GM19240 (cell line): ENCODE results near the gene NDUFA8.
A peak's percentile ranks its signal among the peaks of the same experiment; 100 is the strongest.

Source experiments
- DNase-seq: peaks from one replicate; pipeline ENCODE4 v3.0.0; 2011; ENCODE audit warnings: low spot score; ENCODE audit not compliant: insufficient read length

The NDUFA8 gene

GRCh38 chr9:122138560-122139268 is 20.9 kb downstream of the NDUFA8 start:
- no peak for DNase-seq

- no peak for DNase-seq
Measured at GRCh38 chr9:122135529-122135859, 24.1 kb downstream of the NDUFA8 start.

- no peak for DNase-seq
Measured at GRCh38 chr9:122134822-122135528, 24.6 kb downstream of the NDUFA8 start.

GRCh38 chr9:122133984-122134535 is 25.5 kb downstream of the NDUFA8 start:
- DNase-seq, result no peak

- DNase-seq, result no peak
Measured at GRCh38 chr9:122133263-122133983, 26.2 kb downstream of the NDUFA8 start.

- DNase-seq, result no peak
Measured at GRCh38 chr9:122132539-122132938, 27.0 kb downstream of the NDUFA8 start.

- no peak for DNase-seq
Measured at GRCh38 chr9:122131401-122132001, 28.1 kb downstream of the NDUFA8 start.

GRCh38 chr9:122130837-122131236 is 28.7 kb downstream of the NDUFA8 start:
- no peak for DNase-seq

GRCh38 chr9:122129969-122130368 is 29.6 kb downstream of the NDUFA8 start:
- no peak for DNase-seq

- DNase-seq, result no peak
Measured at GRCh38 chr9:122128969-122129343, 30.6 kb downstream of the NDUFA8 start.

GRCh38 chr9:122128007-122128968 is 31.3 kb downstream of the NDUFA8 start:
- no peak for DNase-seq

GRCh38 chr9:122127396-122127798 is 32.2 kb downstream of the NDUFA8 start:
- no peak for DNase-seq

GRCh38 chr9:122126331-122127261 is 33.0 kb downstream of the NDUFA8 start:
- no peak for DNase-seq

GRCh38 chr9:122125509-122126330 is 33.9 kb downstream of the NDUFA8 start:
- DNase-seq, result no peak

- peak; percentile 93 for DNase-seq
Measured at GRCh38 chr9:122125158-122125508, 34.4 kb downstream of the NDUFA8 start.

GRCh38 chr9:122124528-122124927 is 35.1 kb downstream of the NDUFA8 start:
- no peak for DNase-seq

- no peak for DNase-seq
Measured at GRCh38 chr9:122124048-122124447, 35.5 kb downstream of the NDUFA8 start.

GRCh38 chr9:122122903-122123632 is 36.5 kb downstream of the NDUFA8 start:
- peak; percentile 77 for DNase-seq
